Activated naive CD4-positive, alpha-beta T cell (primary cell): ENCODE measurements around the gene RNF168.
"Not testable (repeated sequence)": the region's sequence is repeated elsewhere in the genome, so short reads cannot be mapped to it uniquely, and the experiment has no call there.

ENCODE experiments used
- DNase-seq, 4 experiments: peaks; one replicate each; lab custom pipeline; 2025; lab: John Stamatoyannopoulos, UW

Gene RNF168

GRCh38 chr3:196463804-196464203, 39.8 kb downstream of the RNF168 start:
- no peak for DNase-seq

GRCh38 chr3:196463478-196463756, 40.2 kb downstream of the RNF168 start:
- DNase-seq = no peak

- DNase-seq = not testable (repeated sequence)
Measured at GRCh38 chr3:196462680-196463477, 40.7 kb downstream of the RNF168 start.

GRCh38 chr3:196458063-196458462, 45.5 kb downstream of the RNF168 start:
- no peak for DNase-seq

DNA sequence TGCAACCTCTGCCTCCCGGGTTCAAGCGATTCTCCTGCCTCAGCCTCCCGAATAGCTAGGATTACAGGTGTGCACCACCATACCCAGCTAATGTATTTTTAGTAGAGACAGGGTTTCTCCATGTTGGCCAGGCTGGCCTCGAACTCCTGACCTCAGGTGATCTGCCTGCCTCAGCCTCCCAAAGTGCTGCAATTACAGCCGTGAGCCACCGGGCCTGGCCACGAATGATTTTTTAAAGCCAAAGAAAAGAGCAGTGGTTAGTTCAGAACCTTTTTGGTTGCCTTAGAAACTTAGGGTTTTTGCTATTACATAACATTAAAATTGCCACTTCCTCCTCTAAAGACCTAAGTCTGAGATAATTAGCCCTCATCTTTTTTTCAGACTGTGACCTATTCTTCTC, 46.1 kb downstream of the RNF168 start:
- not testable (repeated sequence) for DNase-seq

DNA sequence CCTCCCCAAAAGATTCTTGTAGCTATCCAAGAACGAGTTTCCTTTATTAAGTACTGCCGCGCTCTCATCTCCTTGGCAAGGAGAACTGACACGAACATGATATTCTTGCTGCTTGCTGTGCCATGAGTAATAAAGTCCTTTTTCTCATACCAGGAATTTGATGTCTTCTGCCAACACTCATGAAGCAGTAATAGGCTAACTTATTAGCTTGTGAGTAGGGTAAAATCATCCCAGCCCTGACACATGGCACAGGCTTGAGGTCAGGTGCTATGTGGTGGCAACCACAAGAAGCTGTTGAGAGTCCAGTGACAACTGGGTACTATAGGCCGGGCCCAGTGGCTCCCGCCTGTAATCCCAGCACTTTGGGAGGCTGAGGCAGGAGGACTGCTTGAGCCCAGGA, 48.6 kb downstream of the RNF168 start:
- no peak for DNase-seq

GRCh38 chr3:196445391-196445790, 58.2 kb downstream of the RNF168 start:
- not testable (repeated sequence) for DNase-seq

- DNase-seq = no peak
Measured at GRCh38 chr3:196444500-196444894, 59.1 kb downstream of the RNF168 start.

- DNase-seq = no peak
Measured at GRCh38 chr3:196440696-196441095, 62.9 kb downstream of the RNF168 start.

DNA sequence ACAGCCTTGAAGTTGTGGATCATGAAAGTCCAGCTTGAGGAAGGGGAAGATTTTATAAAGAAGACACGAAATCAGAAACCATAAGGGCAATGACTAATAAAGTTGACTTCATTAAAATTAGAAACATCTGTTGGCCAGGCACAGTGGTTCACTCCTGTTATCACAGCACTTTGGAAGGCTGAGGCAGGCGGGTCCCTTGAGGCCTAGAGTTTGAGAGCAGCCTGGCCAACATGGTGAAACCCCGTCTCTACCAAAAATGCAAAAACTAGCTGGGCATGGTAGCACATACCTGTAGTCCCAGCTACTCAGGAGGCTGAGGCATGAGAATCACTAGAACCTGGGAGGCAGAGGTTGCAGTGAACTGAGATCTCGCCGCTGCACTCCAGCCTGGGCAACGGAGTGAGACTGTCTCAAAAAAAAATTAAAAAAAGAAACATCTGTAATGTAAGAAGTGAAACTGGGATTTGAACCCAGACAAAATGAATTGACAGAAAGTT, 63.5 kb downstream of the RNF168 start:
- no peak for DNase-seq

- peak; percentile 96 to 98 (median 96) for DNase-seq
Measured at GRCh38 chr3:196432137-196432879, 71.3 kb downstream of the RNF168 start, which contains the start of gene UBXN7. UBXN7 (minus strand) TSS chr3:196432427; CDS start chr3:196432399, 28 bp downstream.

DNA sequence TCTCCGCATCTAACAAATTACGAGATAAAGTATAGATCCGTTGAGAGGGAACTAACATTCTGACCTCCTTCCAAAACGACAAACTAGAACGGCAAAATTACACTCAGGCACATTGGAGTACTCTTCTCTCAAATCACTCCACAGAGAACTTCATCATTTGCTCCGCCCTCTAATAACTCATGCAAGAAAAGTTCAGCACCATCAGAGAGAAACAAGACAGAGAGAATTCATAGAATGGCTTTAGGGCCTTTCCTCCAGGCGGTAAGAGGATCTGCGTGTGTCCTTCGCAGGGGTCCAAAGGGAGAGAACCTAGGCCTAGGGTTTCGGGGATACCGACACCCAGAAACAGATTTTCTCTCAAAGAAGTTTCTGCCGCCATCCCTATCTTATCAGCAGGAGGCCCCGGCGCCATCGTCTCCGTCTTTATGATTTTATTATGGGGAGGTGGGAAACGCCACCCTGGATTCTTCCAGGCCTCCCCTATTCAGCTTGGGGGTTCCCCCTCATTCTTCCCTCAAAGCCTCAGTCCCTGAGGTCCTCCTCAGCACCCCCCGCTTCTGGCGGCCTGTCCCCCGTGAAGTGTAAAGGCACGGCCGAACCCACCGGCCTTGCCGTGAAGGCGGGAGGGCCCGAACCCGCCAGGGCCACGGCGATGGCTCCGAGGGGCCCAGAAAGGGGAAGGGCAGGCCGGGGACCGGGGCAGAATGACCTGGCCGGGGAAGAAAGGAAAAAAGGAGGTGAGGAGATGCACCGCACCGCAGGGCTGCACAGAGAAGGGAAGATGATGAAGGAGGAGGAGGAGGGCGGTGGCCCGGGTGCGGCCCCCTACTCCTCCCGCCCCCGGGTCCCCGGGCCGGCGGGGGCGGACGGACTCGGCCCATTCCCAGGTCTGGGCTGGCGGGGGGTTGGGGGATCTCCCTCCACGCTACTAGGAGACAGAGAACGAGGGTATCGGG, 72.1 kb downstream of the RNF168 start:
- DNase-seq = peak in 3 of 4 experiments; percentile 15 to 19 (median 16)

- no peak for DNase-seq
Measured at GRCh38 chr3:196428041-196428440, 75.5 kb downstream of the RNF168 start.

DNA sequence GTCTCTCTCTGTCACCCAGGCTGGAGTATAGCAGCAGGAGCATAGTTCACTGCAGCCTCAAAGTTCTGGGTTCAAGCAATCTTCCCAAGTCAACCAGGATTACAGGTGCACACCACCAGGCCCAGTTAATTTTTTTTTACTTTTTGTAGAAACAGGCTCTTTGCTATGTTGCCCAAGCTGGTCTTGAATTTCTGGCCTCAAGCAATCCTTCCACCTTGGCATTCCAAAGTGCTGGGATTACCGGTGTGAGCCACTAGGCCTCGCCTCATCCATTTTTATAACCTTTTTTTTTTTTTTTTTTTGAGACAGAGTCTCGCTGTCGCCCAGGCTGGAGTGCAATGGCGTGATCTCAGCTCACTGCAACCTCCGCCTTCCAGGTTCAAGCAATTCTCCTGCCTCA, 79.1 kb downstream of the RNF168 start:
- not testable (repeated sequence) for DNase-seq

DNA sequence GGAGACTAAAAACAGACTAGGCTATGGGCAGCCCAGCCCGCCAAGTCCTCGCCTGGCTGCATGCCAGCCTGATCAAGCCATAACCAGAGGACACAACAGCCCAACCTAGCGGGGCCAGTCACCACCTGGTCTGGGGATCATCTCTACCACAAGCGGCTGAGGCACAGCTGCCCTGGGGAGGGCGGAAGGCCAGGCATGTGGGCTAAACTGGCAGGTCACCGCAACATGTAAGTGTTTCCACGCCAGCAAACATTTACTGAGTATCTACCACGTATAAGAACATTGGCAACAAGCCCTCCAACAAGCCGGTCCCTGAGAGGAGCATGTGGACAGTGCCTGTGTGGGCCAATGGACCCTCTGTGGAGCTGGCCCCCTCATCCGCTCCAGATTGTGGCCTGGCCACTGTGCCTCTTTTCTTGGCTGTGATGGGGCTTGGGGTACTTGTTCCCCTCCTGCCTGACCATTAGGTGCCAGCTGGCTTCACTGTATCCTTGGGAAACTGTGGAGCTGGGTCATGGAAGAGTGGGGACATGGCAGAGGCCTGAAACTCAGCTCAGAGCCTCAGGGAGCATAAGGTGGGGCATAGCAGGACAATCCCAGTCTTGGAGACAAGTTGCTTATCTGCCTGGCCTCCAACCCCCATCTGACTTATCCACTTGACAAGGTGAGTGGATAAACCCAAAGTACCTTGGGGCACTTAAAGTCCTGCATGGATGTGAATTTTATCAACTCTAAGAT, 80.4 kb downstream of the RNF168 start:
- no peak for DNase-seq

GRCh38 chr3:196421668-196422067, 81.9 kb downstream of the RNF168 start:
- DNase-seq = not testable (repeated sequence)

GRCh38 chr3:196419386-196419785, 84.2 kb downstream of the RNF168 start:
- no peak for DNase-seq
